Measurements from ENCODE around the gene EML4. TPM values are rescaled to one million over a fixed set of nuclear protein-coding genes. Genes with fewer than 3 reads are reported as not detected.
A peak's percentile ranks its signal among the peaks of the same experiment; 100 is the strongest.

Gene EML4
- total and polyA plus RNA-seq, 10 donors: 25.4 to 176 (median 88.2) TPM

- 65 to 89% (median 80%) methylated on average over 3 of the region's 3 CpGs for WGBS, 5 donors
- no peaks in the 10 kb centered on the region for H3K27me3 ChIP-seq (replicated peaks in 1 of 7)
- H3K4me3 ChIP-seq: no peak overlapping the region
- intact Hi-C loops (cut with DNase I; ENCODE audit: low total_unique reads): loop anchor here (10.0 kb wide), 1 partner anchor 144 kb away; no protein-coding TSS in a partner anchor
- peaks cover 0 to 2% (median 0%) of the 10 kb centered on the region in 6 donors for H3K36me3 ChIP-seq
- H3K4me1 ChIP-seq: peaks cover 13 to 96% (median 67%) of the 10 kb centered on the region in 6 donors
- no peaks in the 10 kb centered on the region for H3K9me3 ChIP-seq
- DNase-seq: no peak
- no peak for TF ChIP-seq POLR2A (IDR thresholded peaks at IDR 0.05)
- no peak for TF ChIP-seq CTCF (IDR thresholded peaks at IDR 0.05 in 8 of 11, conservative IDR thresholded peaks at IDR 0.05 in 3 of 11)
- TF ChIP-seq POLR2AphosphoS5 (IDR thresholded peaks at IDR 0.05): no peak
- no peak overlapping the region for H3K27ac ChIP-seq
Observed at GRCh38 chr2:42239289-42239661, 70.1 kb downstream of the EML4 start.

- intact Hi-C loops (cut with DNase I; ENCODE audit: low total_unique reads): loop anchor here (10.0 kb wide), 1 partner anchor 145 kb away; no protein-coding TSS in a partner anchor
- TF ChIP-seq CTCF (IDR thresholded peaks at IDR 0.05 in 8 of 11, conservative IDR thresholded peaks at IDR 0.05 in 3 of 11): no peak
- TF ChIP-seq POLR2AphosphoS5 (IDR thresholded peaks at IDR 0.05): no peak
- no peak for TF ChIP-seq POLR2A (IDR thresholded peaks at IDR 0.05)
- H3K4me1 ChIP-seq: peaks cover 13 to 96% (median 69%) of the 10 kb centered on the region in 6 donors
- 35 to 58% (median 42%) methylated on average over 1 of the region's 1 CpG for WGBS, 5 donors
- no peak overlapping the region for H3K4me3 ChIP-seq
- H3K36me3 ChIP-seq: no peaks in the 10 kb centered on the region
- no peak overlapping the region for H3K27ac ChIP-seq
- no peak for DNase-seq
- no peaks in the 10 kb centered on the region for H3K9me3 ChIP-seq
- H3K27me3 ChIP-seq (replicated peaks in 1 of 7): no peaks in the 10 kb centered on the region
Observed at GRCh38 chr2:42239811-42240210, 70.7 kb downstream of the EML4 start.

GRCh38 chr2:42241517-42241916 lies 72.4 kb downstream of the EML4 start:
- no peak for DNase-seq
- TF ChIP-seq POLR2A (IDR thresholded peaks at IDR 0.05): no peak
- peaks cover 0 to 15% (median 9%) of the 10 kb centered on the region in 6 donors for H3K36me3 ChIP-seq
- H3K9me3 ChIP-seq: no peaks in the 10 kb centered on the region
- peaks cover 13 to 86% (median 66%) of the 10 kb centered on the region in 6 donors for H3K4me1 ChIP-seq
- intact Hi-C loops (cut with DNase I; ENCODE audit: low total_unique reads): no loop called here
- H3K4me3 ChIP-seq: no peak overlapping the region
- H3K27me3 ChIP-seq (replicated peaks in 1 of 7): no peaks in the 10 kb centered on the region
- WGBS, 5 donors: 65 to 70% (median 69%) methylated on average over 4 of the region's 4 CpGs
- H3K27ac ChIP-seq: peak overlapping the region in 3 of 8 donors; percentile 0 to 47 (median 30)

- peaks cover 0 to 33% (median 14%) of the 10 kb centered on the region in 6 donors for H3K36me3 ChIP-seq
- intact Hi-C loops (cut with DNase I; ENCODE audit: low total_unique reads): no loop called here
- DNase-seq: no peak
- H3K4me3 ChIP-seq: no peak overlapping the region
- no peak for TF ChIP-seq POLR2A (IDR thresholded peaks at IDR 0.05)
- no peak for TF ChIP-seq POLR2AphosphoS5 (IDR thresholded peaks at IDR 0.05)
- TF ChIP-seq CTCF (IDR thresholded peaks at IDR 0.05 in 8 of 11, conservative IDR thresholded peaks at IDR 0.05 in 3 of 11): no peak
- H3K9me3 ChIP-seq: no peaks in the 10 kb centered on the region
- H3K4me1 ChIP-seq: peaks cover 8 to 79% (median 60%) of the 10 kb centered on the region in 6 donors
- H3K27me3 ChIP-seq (replicated peaks in 1 of 7): no peaks in the 10 kb centered on the region
- no peak overlapping the region for H3K27ac ChIP-seq
- WGBS, 5 donors: 84 to 95% (median 90%) methylated on average over 3 of the region's 3 CpGs
Observed at GRCh38 chr2:42243297-42243696, 74.1 kb downstream of the EML4 start.

Data from spleen (tissue), 11 donors.